Activated CD4-positive, alpha-beta T cell treated with anti-CD3 and anti-CD28 coated beads for 36 hours (primary cell): ENCODE data around the gene SKI. TPM values are rescaled to one million over a fixed set of nuclear protein-coding genes. Genes with fewer than 3 reads are reported as not detected.

ENCODE experiments used
- ATAC-seq: fragments of 200-7000 bp; cut with Tn5 transposase; one replicate; pipeline ENCODE4 v1.10.0; 2021; ENCODE audit warnings: mild to moderate bottlenecking, moderate library complexity
- CTCF ChIA-PET: fragments of 350-600 bp; sonication (Branson Sonifier 250); formaldehyde crosslinking; loops from one replicate; lab custom pipeline; 2021; ENCODE audit warnings: antibody characterized with exemption; lab: Charles Lee
- POLR2A ChIA-PET: fragments of 350-600 bp; sonication (Branson Sonifier 250); formaldehyde crosslinking; loops from one replicate; lab custom pipeline; 2021; ENCODE audit warnings: antibody characterized with exemption, inconsistent platforms; lab: Charles Lee
- DNase-seq: peaks from one replicate; pipeline ENCODE4 v3.0.0-alpha.2; 2020
- H3K27ac Mint-ChIP-seq: one replicate; pipeline ENCODE4 v1.8.0; 2021; ENCODE audit warnings: mixed read lengths
- H3K27me3 Mint-ChIP-seq: one replicate; pipeline ENCODE4 v1.8.0; 2021; ENCODE audit warnings: mixed read lengths
- H3K36me3 Mint-ChIP-seq: one replicate; pipeline ENCODE4 v1.8.0; 2021; ENCODE audit warnings: low read depth, mixed read lengths
- H3K4me1 Mint-ChIP-seq: one replicate; pipeline ENCODE4 v1.8.0; 2021; ENCODE audit warnings: mixed read lengths
- H3K4me3 Mint-ChIP-seq: one replicate; pipeline ENCODE4 v1.8.0; 2021; ENCODE audit warnings: mild to moderate bottlenecking, moderate library complexity, mixed read lengths
- H3K9me3 Mint-ChIP-seq: one replicate; pipeline ENCODE4 v1.8.0; 2021; ENCODE audit warnings: low read depth, mixed read lengths
- intact Hi-C, 2 experiments: fragments of 100-400 bp; cut with DNase I in 1 of 2; cut with micrococcal nuclease in 1 of 2; formaldehyde crosslinking; loops; one replicate each; pipeline versions ENCODE4 v1.14.2 to v1.15.1; 2022 to 2024; cut with DNase I, micrococcal nuclease
- total RNA-seq, 2 experiments: library from RNA; stranded (reverse); gene quantifications; one replicate each; pipeline ENCODE4 v1.2.3, GENCODE V29; 2021

The SKI gene
- total RNA-seq, 2 experiments from 2014 or later = 28.7 to 34.0 TPM

- H3K27ac Mint-ChIP-seq = no peak overlapping the region
- POLR2A ChIA-PET = no interaction called here
These were observed 25.1 kb upstream of the SKI start for GRCh38 chr1:2202843-2203601.

GRCh38 chr1:2203671-2204414 is 24.3 kb upstream of the SKI start:
- POLR2A ChIA-PET = no interaction called here
- H3K4me1 Mint-ChIP-seq = peaks cover 15% of the 10 kb centered on the region

More at GRCh38 chr1:2202843-2203601, 25.1 kb upstream of the SKI start:
- Mint-ChIP-seq H3K27me3 (no peaks in the 10 kb centered on the region), H3K36me3 (no peaks in the 10 kb centered on the region), H3K4me1 (peaks cover 23% of the 10 kb centered on the region), H3K9me3 (no peaks in the 10 kb centered on the region), H3K4me3 (no peak overlapping the region)
- ATAC-seq (no peak), DNase-seq (no peak)
- intact Hi-C loops = no loop called here
- CTCF ChIA-PET = interaction anchor here (0.6 to 2.4 kb wide), 5 partner anchors 28 to 188 kb away, joined by 3 to 6 read pairs (median 3); partner anchors contain the start of genes MORN1 and RER1

GRCh38 chr1:2204415-2205190 is 23.5 kb upstream of the SKI start:
- ATAC-seq = peak; percentile 25
- Mint-ChIP-seq H3K36me3 (no peaks in the 10 kb centered on the region), H3K27me3 (no peaks in the 10 kb centered on the region), H3K9me3 (no peaks in the 10 kb centered on the region), H3K27ac (no peak overlapping the region), H3K4me3 (peak overlapping the region; percentile 51), H3K4me1 (peaks cover 7% of the 10 kb centered on the region)
- intact Hi-C loops = loop anchor here (1.0 to 2.0 kb wide), 14 partner anchors 9 to 438 kb away; partner anchors contain the start of genes MORN1 (in 1 of the 2), PEX10 (in 1 of the 2), PRXL2B (in 1 of the 2) and RER1 (in 1 of the 2)
- DNase-seq = no peak
- CTCF ChIA-PET = interaction anchor here (1.2 to 2.4 kb wide), 3 partner anchors 10 to 187 kb away, joined by 4 to 6 read pairs (median 4); partner anchors contain the start of genes FAAP20, MORN1 and RER1
- POLR2A ChIA-PET = interaction anchor here (0.9 kb wide), 1 partner anchor 10 kb away, joined by 3 read pairs; no protein-coding TSS in a partner anchor

More at GRCh38 chr1:2203671-2204414, 24.3 kb upstream of the SKI start:
- Mint-ChIP-seq H3K27ac (no peak overlapping the region), H3K4me3 (no peak overlapping the region), H3K9me3 (no peaks in the 10 kb centered on the region), H3K27me3 (no peaks in the 10 kb centered on the region), H3K36me3 (no peaks in the 10 kb centered on the region)
- CTCF ChIA-PET = interaction anchor here (0.6 to 2.4 kb wide), 4 partner anchors 9 to 188 kb away, joined by 3 to 6 read pairs (median 4); partner anchors contain the start of genes FAAP20, MORN1 and RER1
- DNase-seq (no peak), ATAC-seq (no peak)
- intact Hi-C loops = loop anchor here (2.0 kb wide), 6 partner anchors 53 to 439 kb away; partner anchors contain the start of gene PEX10 (in 1 of the 2)

GRCh38 chr1:2205191-2205952 is 22.7 kb upstream of the SKI start:
- no peaks in the 10 kb centered on the region for H3K9me3 Mint-ChIP-seq
- H3K4me1 Mint-ChIP-seq = peaks cover 3% of the 10 kb centered on the region
- ATAC-seq = peak; percentile 88
- no peaks in the 10 kb centered on the region for H3K27me3 Mint-ChIP-seq
- DNase-seq = peak; percentile 98
- POLR2A ChIA-PET = interaction anchor here (0.9 kb wide), 1 partner anchor 10 kb away, joined by 3 read pairs; no protein-coding TSS in a partner anchor
- no peaks in the 10 kb centered on the region for H3K36me3 Mint-ChIP-seq
- H3K27ac Mint-ChIP-seq = no peak overlapping the region
- CTCF ChIA-PET = interaction anchor here (0.7 to 1.8 kb wide), 3 partner anchors 11 to 186 kb away, joined by 3 to 4 read pairs (median 4); partner anchors contain the start of genes FAAP20, MORN1 and RER1
- H3K4me3 Mint-ChIP-seq = peak overlapping the region; percentile 51
- intact Hi-C loops = loop anchor here (1.0 to 2.0 kb wide), 14 partner anchors 10 to 437 kb away; partner anchors contain the start of genes MORN1 (in 1 of the 2), PEX10 (in 1 of the 2), PRXL2B (in 1 of the 2) and RER1 (in 1 of the 2)

GRCh38 chr1:2206813-2207487 is 21.2 kb upstream of the SKI start:
- intact Hi-C loops = no loop called here
- POLR2A ChIA-PET = interaction anchor here (0.6 kb wide), 2 partner anchors 40 to 184 kb away, joined by 3 read pairs; partner anchors contain the start of gene MORN1
- no peak for DNase-seq
- CTCF ChIA-PET = interaction anchor here (0.6 to 0.8 kb wide), 3 partner anchors 12 to 281 kb away, joined by 3 read pairs; partner anchors contain the start of gene FAAP20
- H3K36me3 Mint-ChIP-seq = no peaks in the 10 kb centered on the region
- H3K27ac Mint-ChIP-seq = no peak overlapping the region
- H3K4me1 Mint-ChIP-seq = peaks cover 3% of the 10 kb centered on the region
- no peak overlapping the region for H3K4me3 Mint-ChIP-seq
- no peak for ATAC-seq
- H3K9me3 Mint-ChIP-seq = no peaks in the 10 kb centered on the region
- no peaks in the 10 kb centered on the region for H3K27me3 Mint-ChIP-seq

- DNase-seq (no peak), ATAC-seq (no peak)
- intact Hi-C loops = no loop called here
- Mint-ChIP-seq H3K36me3 (no peaks in the 10 kb centered on the region), H3K4me3 (no peak overlapping the region), H3K9me3 (no peaks in the 10 kb centered on the region), H3K27me3 (no peaks in the 10 kb centered on the region), H3K27ac (no peak overlapping the region), H3K4me1 (peaks cover 5% of the 10 kb centered on the region)
- POLR2A ChIA-PET = no interaction called here
- CTCF ChIA-PET = interaction anchor here (0.7 kb wide), 1 partner anchor 76 kb away, joined by 3 read pairs; no protein-coding TSS in a partner anchor
These were observed 19.5 kb upstream of the SKI start for GRCh38 chr1:2208309-2209239.

GRCh38 chr1:2209400-2210083 is 18.6 kb upstream of the SKI start:
- CTCF ChIA-PET = interaction anchor here (0.6 to 0.7 kb wide), 2 partner anchors 75 to 161 kb away, joined by 3 read pairs; no protein-coding TSS in a partner anchor
- Mint-ChIP-seq H3K4me3 (no peak overlapping the region), H3K27ac (no peak overlapping the region), H3K4me1 (peaks cover 5% of the 10 kb centered on the region), H3K27me3 (no peaks in the 10 kb centered on the region), H3K36me3 (no peaks in the 10 kb centered on the region), H3K9me3 (no peaks in the 10 kb centered on the region)
- intact Hi-C loops = no loop called here
- DNase-seq (no peak), ATAC-seq (no peak)
- POLR2A ChIA-PET = no interaction called here

- intact Hi-C loops = no loop called here
- peaks cover 5% of the 10 kb centered on the region for H3K4me1 Mint-ChIP-seq
- no peaks in the 10 kb centered on the region for H3K9me3 Mint-ChIP-seq
- H3K36me3 Mint-ChIP-seq = no peaks in the 10 kb centered on the region
- no peak for DNase-seq
- ATAC-seq = no peak
- ChIA-PET POLR2A (no interaction called here), CTCF (interaction anchor here (0.6 kb wide), 1 partner anchor 161 kb away, joined by 3 read pairs; no protein-coding TSS in a partner anchor)
- no peak overlapping the region for H3K27ac Mint-ChIP-seq
- no peak overlapping the region for H3K4me3 Mint-ChIP-seq
- no peaks in the 10 kb centered on the region for H3K27me3 Mint-ChIP-seq
These were observed 17.9 kb upstream of the SKI start for GRCh38 chr1:2210084-2210653.
